ENCODE results near the gene REST. TPM values are rescaled to one million over a fixed set of nuclear protein-coding genes. Genes with fewer than 3 reads are reported as not detected.

The REST gene
- total RNA-seq, 2 experiments from 2014 or later: 41.0 to 41.2 TPM

GRCh38 chr4:56961107-56961500 is 53.4 kb downstream of the REST start:
- H3K27ac Mint-ChIP-seq: peak overlapping the region; percentile 50
- no peaks in the 10 kb centered on the region for H3K9me3 Mint-ChIP-seq
- TF ChIP-seq CTCF (IDR thresholded peaks at IDR 0.05): no peak
- H3K4me1 Mint-ChIP-seq (ENCODE audit: low read depth): no peaks in the 10 kb centered on the region
- no peak for ATAC-seq
- ChIA-PET CTCF (interaction anchor here (0.8 to 1.4 kb wide), 6 partner anchors 13 to 55 kb away, joined by 3 to 5 read pairs (median 4); partner anchors contain the start of gene NOA1), POLR2A (interaction anchor here (0.8 kb wide), 1 partner anchor 11 kb away, joined by 3 read pairs; no protein-coding TSS in a partner anchor)
- no peak for DNase-seq
- H3K36me3 Mint-ChIP-seq (ENCODE audit: low read depth): peaks cover 29% of the 10 kb centered on the region
- intact Hi-C loops (cut with micrococcal nuclease): no loop called here
- H3K27me3 Mint-ChIP-seq: no peaks in the 10 kb centered on the region
- H3K4me3 Mint-ChIP-seq: no peak overlapping the region

GRCh38 chr4:56971383-56971782 is 63.7 kb downstream of the REST start:
- intact Hi-C loops (cut with micrococcal nuclease): no loop called here

GRCh38 chr4:56972389-56972788 is 64.7 kb downstream of the REST start:
- intact Hi-C loops (cut with micrococcal nuclease): no loop called here
- peaks cover 19% of the 10 kb centered on the region for H3K9me3 Mint-ChIP-seq
- CTCF ChIA-PET: no interaction called here
- H3K36me3 Mint-ChIP-seq (ENCODE audit: low read depth): peaks cover 66% of the 10 kb centered on the region
- no peak overlapping the region for H3K4me3 Mint-ChIP-seq
- POLR2A ChIA-PET: interaction anchor here (1.2 kb wide), 1 partner anchor 12 kb away, joined by 3 read pairs; no protein-coding TSS in a partner anchor
- TF ChIP-seq CTCF (IDR thresholded peaks at IDR 0.05): no peak
- peak overlapping the region; percentile 37 for H3K27ac Mint-ChIP-seq
- DNase-seq (no peak), ATAC-seq (peak; percentile 38)
- no peaks in the 10 kb centered on the region for H3K27me3 Mint-ChIP-seq
- peaks cover 41% of the 10 kb centered on the region for H3K4me1 Mint-ChIP-seq (ENCODE audit: low read depth)

More at GRCh38 chr4:56971383-56971782, 63.7 kb downstream of the REST start:
- H3K27me3 Mint-ChIP-seq: no peaks in the 10 kb centered on the region
- DNase-seq: no peak
- ChIA-PET POLR2A (no interaction called here), CTCF (no interaction called here)
- H3K27ac Mint-ChIP-seq: peak overlapping the region; percentile 73
- H3K9me3 Mint-ChIP-seq: peaks cover 19% of the 10 kb centered on the region
- no peak for ATAC-seq
- no peak for TF ChIP-seq CTCF (IDR thresholded peaks at IDR 0.05)
- no peak overlapping the region for H3K4me3 Mint-ChIP-seq
- H3K36me3 Mint-ChIP-seq (ENCODE audit: low read depth): peaks cover 69% of the 10 kb centered on the region
- peaks cover 41% of the 10 kb centered on the region for H3K4me1 Mint-ChIP-seq (ENCODE audit: low read depth)

GRCh38 chr4:56972809-56973208 is 65.1 kb downstream of the REST start:
- POLR2A ChIA-PET: interaction anchor here (1.2 kb wide), 1 partner anchor 12 kb away, joined by 3 read pairs; no protein-coding TSS in a partner anchor
- DNase-seq: no peak
- H3K27ac Mint-ChIP-seq: peak overlapping the region; percentile 37
- peaks cover 19% of the 10 kb centered on the region for H3K9me3 Mint-ChIP-seq
- H3K27me3 Mint-ChIP-seq: no peaks in the 10 kb centered on the region
- intact Hi-C loops (cut with micrococcal nuclease): no loop called here
- CTCF ChIA-PET: no interaction called here
- no peak for TF ChIP-seq CTCF (IDR thresholded peaks at IDR 0.05)
- peak; percentile 6 for ATAC-seq
- no peak overlapping the region for H3K4me3 Mint-ChIP-seq
- peaks cover 41% of the 10 kb centered on the region for H3K4me1 Mint-ChIP-seq (ENCODE audit: low read depth)
- H3K36me3 Mint-ChIP-seq (ENCODE audit: low read depth): peaks cover 63% of the 10 kb centered on the region

- no peak for DNase-seq
- ChIA-PET POLR2A (interaction anchor here (1.0 kb wide), 1 partner anchor 65 kb away, joined by 3 read pairs; no protein-coding TSS in a partner anchor), CTCF (interaction anchor here (1.6 kb wide), 1 partner anchor 13 kb away, joined by 4 read pairs; no protein-coding TSS in a partner anchor)
- Mint-ChIP-seq H3K4me1 (ENCODE audit: low read depth) (peaks cover 41% of the 10 kb centered on the region), H3K27ac (peak overlapping the region; percentile 37), H3K36me3 (ENCODE audit: low read depth) (peaks cover 63% of the 10 kb centered on the region), H3K4me3 (no peak overlapping the region), H3K9me3 (peaks cover 19% of the 10 kb centered on the region), H3K27me3 (no peaks in the 10 kb centered on the region)
- ATAC-seq: no peak
- intact Hi-C loops (cut with micrococcal nuclease): no loop called here
- no peak for TF ChIP-seq CTCF (IDR thresholded peaks at IDR 0.05)
These were observed 65.6 kb downstream of the REST start for GRCh38 chr4:56973336-56973735.

Data from activated CD8-positive, alpha-beta T cell treated with anti-CD3 and anti-CD28 coated beads for 36 hours (primary cell).